ENCODE measurements around the gene ARID5B.

GRCh38 chr10:62005687-62006086 lies 104.2 kb downstream of the ARID5B start:
- TF ChIP-seq CTCF (IDR thresholded peaks at IDR 0.05) (no peak), ZFX (IDR thresholded peaks at IDR 0.05; ENCODE audit: borderline replicate concordance) (no peak)
